NCI-H345 (cell line): ENCODE data around the gene TAF8.

ENCODE experiments used
- DNase-seq: peaks from one replicate; lab custom pipeline; 2025; lab: John Stamatoyannopoulos, UW

TAF8 gene

DNA sequence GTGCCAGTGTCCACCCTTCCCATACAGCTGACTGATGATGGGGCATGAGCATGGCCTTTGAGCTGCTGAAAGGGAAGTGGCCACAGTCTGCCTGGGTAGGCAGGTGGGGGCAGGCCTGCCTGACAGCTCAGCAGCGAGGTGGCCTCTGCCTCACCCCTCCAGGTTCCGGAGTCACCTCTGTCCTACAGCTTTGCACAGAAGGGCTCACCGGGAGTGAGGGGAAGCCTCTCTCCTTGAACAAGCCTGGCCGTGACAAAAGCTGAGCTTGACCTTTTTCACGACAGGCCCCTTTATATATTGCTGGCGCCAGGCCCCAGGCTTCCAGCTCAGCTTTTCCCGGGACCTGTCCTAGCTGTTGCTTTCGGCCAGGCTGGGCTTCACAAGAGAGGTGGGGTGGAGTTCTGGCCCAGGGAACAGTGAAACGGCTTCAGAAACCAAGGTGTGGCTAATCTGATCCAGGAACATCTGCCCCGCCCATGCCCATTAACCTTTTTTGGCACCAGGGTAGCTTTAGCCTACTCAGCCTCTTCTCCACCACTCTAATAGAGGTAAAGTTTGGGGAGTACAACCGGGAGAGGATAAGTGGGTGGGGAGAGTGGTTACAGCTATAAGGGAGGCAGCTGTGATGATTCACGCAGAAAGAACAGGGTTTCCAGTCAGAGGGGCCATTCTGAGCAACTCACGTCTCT lies 49.2 kb downstream of the TAF8 start:
- DNase-seq: no peak

GRCh38 chr6:42100029-42100901 lies 49.9 kb downstream of the TAF8 start:
- no peak for DNase-seq

DNA sequence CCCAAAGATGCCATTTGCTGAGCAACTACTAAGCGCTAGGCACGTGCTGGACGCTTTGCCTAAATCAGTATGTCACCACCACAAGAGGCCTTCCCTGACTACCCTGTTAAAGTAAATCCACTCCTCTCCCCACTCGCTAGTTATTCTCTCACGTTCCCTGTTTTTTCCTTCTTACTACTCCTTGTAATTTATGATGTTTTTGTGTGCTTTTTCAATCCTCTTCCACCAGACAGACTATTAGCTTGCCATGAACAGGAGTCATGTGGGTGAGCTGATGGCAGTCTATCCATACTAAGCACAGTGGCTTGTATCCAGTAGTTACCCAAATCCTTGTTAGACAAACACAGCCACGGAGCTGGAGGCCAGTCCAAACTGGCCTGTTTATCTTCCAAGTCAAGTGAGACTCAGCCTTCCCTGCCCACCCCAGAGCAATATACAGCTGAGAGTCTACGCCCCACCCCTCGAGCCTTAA lies 50.9 kb downstream of the TAF8 start:
- no peak for DNase-seq

DNA sequence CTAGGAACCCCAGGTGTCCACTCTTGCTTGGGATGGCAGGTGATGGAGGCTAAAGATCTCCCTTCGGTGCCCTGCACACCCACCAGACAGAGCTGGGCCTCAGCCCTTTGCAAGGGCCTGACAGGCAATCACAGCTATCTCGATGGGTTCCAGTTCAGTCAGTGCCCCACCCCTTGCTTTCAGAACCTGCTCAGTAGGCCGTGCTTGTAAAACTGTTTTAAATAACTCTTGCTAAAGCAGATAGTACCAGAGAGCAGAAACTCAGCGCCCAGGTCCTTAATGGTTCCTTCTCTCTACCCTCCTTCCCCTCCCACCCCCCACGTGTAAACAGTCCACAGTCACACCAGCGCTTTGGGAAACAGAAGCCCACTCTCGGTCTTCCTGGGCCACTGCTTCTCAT lies 52.9 kb downstream of the TAF8 start:
- no peak for DNase-seq

- no peak for DNase-seq
Observed at GRCh38 chr6:42103753-42104094, 53.4 kb downstream of the TAF8 start.

GRCh38 chr6:42104095-42104803 lies 53.9 kb downstream of the TAF8 start:
- no peak for DNase-seq

- DNase-seq: no peak
Observed at GRCh38 chr6:42104804-42105125, 54.4 kb downstream of the TAF8 start.

GRCh38 chr6:42105156-42105648 lies 54.9 kb downstream of the TAF8 start:
- no peak for DNase-seq

GRCh38 chr6:42105709-42106108 lies 55.4 kb downstream of the TAF8 start:
- DNase-seq: no peak

GRCh38 chr6:42106112-42107023 lies 56.0 kb downstream of the TAF8 start:
- DNase-seq: no peak

GRCh38 chr6:42108071-42108470 lies 57.7 kb downstream of the TAF8 start:
- DNase-seq: no peak

DNA sequence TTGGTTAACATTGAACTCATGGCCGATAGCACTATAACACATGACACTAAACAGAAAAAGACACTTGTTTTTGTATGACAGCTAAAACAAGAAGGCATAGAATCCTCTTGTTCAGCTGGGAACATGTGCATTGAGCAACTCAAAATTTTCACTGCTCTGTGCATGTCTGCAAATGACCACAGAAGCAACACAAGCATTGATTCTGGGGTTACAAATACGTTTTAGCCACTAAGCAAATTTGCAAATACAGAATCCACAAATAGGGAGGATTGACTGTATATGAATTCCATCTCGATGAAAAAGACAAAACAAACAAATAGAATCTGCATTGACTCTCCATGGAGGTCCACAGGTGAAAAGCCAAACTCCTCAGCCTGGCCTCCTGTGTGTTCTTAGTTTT lies 60.4 kb downstream of the TAF8 start:
- DNase-seq: no peak

DNA sequence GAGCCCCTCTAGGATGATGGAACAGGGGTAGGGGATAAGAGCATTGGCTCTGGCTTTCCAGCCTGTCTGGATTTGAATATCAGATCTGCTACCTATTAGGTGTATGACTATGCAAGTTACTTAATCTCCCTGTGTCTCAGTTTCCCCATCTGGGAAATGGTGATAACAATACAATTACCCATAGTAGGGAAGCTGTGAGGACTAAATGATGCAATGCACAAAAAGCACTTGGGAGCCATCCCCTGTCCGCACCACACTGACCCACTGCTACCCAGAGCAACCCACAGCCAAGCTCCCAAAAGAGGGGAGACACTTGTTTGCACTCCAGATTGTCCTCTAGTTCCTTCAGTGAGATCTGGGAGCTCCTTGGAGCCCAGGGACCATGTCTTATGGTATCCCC lies 62.0 kb downstream of the TAF8 start:
- DNase-seq: no peak

- DNase-seq: no peak
Observed at GRCh38 chr6:42113936-42114636, 63.8 kb downstream of the TAF8 start.

- DNase-seq: no peak
Observed at GRCh38 chr6:42117843-42118161, 67.5 kb downstream of the TAF8 start.

GRCh38 chr6:42118162-42119001 lies 68.1 kb downstream of the TAF8 start:
- no peak for DNase-seq

GRCh38 chr6:42120895-42121865 lies 70.9 kb downstream of the TAF8 start:
- no peak for DNase-seq

DNA sequence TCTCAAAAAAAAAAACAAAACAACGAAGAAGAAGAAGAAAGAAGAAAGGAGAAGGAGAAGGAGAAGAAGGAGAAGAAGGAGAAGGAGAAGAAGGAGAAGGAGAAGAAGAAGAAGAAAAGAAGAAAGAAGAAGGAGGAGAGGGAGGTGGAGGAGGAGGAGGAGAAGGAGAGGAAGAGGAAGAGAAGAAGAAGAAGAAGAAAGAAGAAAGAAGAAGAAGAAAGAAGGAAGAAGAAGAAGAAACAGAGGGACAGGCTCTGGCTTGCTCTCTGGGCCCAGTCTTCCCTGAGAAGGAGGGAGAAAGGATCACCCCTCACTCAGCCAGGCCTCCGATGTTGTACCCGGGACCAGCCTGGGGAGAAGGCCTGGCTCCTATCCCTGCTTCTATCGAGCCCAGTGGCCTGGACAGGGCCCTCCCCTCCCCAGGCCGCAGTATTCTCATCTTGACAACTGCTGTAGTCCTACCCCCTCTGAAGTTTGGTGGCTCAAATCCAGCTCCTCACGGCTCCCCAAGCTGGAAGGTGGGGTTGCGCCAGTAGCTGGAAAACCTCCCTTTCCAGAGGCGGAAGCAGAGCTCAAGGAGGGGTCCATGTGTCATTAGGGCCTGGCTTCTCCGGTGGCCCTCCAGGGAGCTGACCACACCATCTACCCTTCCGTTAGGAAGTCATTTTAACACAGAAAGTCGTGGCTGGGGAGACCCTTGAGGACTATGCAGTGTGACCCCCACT lies 73.2 kb downstream of the TAF8 start:
- no peak for DNase-seq
